ENCODE data around the gene FLG.
"Not testable (repeated sequence)": the region's sequence is repeated elsewhere in the genome, so short reads cannot be mapped to it uniquely, and the experiment has no call there.

The FLG gene

DNA sequence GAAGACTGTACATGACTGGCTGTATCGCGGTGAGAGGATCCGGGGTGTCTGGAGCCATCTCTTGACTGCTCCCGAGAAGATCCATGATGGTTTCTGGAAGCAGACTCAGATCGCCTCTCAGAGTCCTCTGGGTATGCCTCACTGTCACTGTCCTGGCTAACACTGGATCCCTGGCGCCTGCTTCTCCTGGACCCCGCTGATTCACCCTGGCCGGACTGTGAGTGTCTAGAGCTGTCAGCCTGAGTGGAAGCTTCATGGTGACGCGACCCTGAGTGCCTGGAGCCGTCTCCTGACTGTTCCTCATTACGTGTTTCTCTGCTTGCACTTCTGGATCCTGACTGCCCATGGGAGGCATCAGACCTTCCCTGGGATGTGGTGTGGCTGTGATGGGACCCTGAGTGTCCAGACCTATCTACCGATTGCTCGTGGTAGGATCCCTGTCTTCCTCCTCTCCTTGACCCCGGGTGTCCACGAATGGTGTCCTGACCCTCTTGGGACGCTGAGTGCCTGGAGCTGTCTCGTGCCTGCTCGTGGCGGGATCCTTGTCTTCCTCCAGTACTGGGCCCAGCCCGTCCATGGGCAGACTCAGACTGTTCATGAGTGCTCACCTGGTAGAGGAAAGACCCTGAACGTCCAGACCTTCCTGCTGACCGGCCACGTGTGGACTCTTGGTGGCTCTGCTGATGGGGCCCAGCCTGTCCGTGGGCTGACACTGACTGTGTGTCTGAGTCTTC, 21.7 kb downstream of the FLG start:
- in situ Hi-C loops (cut with HindIII; ENCODE audit: low sequenced_read_pairs): not testable (repeated sequence)

DNA sequence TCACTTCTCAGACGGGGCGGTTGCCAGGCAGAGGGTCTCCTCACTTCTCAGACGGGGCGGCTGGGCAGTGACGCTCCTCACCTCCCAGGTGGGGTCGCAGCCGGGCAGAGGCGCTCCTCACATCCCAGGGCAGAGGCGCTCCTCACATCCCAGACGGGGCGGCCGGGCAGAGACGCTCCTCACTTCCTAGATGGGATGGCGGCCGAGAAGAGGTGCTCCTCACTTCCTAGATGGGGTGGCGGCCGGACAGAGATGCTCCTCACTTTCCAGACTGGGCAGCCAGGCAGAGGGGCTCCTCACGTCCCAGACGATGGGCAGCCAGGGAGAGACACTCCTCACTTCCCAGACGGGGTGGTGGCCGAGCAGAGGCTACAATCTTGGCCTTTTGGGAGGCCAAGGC, 68.6 kb downstream of the FLG start:
- in situ Hi-C loops (cut with HindIII; ENCODE audit: low sequenced_read_pairs): not testable (repeated sequence)

Measured in endothelial cell of hepatic sinusoid (primary cell).